Brain microvascular endothelial cell (primary cell): ENCODE data around the gene EFNA5.

ENCODE experiments used
- DNase-seq: peaks from one replicate; pipeline ENCODE4 v3.0.0-alpha.2; 2020
- H3K27ac ChIP-seq: fragments of 250-450 bp; sonication (Bioruptor Pico); 2 replicates; pipeline ENCODE4 v1.5.1; 2020; ENCODE audit warnings: mild to moderate bottlenecking, moderate library complexity
- H3K27me3 ChIP-seq: fragments of 250-450 bp; sonication (Bioruptor Pico); replicated peaks from 2 replicates; pipeline ENCODE4 v1.5.1; 2020; ENCODE audit warnings: mild to moderate bottlenecking
- H3K36me3 ChIP-seq: fragments of 250-450 bp; sonication (Bioruptor Pico); replicated peaks from 2 replicates; pipeline ENCODE4 v1.5.1; 2020; ENCODE audit warnings: mild to moderate bottlenecking
- H3K4me3 ChIP-seq: 2 replicates; pipeline ENCODE4 v1.5.1; 2011; ENCODE audit warnings: low read depth, mild to moderate bottlenecking, control low read depth, low read length, moderate library complexity
- in situ Hi-C: cut with HindIII; loops from 2 replicates; pipeline ENCODE4 v1.10.0; 2017; ENCODE audit warnings: low sequenced_read_pairs, low pct_ligation_motif_present
- TF ChIP-seq, protein P1 (sequence below): IDR thresholded peaks from 2 replicates; pipeline ENCODE4 v1.5.1; 2011; ENCODE audit warnings: low read depth, mild to moderate bottlenecking, moderate library complexity, low read length, control low read depth, inconsistent platforms; ENCODE audit errors: missing control alignments

Gene EFNA5

DNA sequence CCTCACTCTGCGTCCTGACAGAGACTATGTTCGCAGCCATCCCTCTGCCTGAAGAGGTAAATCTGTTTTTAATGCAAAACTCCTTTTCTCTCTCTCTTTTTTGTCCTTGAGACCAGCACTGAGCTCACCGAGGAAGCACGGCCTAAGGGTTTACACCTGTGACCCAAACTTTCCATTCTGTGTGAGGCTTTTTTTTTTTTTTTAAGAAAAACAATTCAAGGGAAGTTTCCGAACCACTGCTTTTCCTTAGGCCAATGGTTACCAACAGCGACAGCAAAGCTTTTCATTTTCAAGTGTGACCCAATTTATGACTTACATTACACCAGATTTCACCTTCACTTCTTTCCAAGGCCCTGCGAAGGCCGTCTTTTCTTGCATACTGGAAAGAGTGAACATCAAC is 205.9 kb downstream of the EFNA5 start:
- no peak overlapping the region for H3K4me3 ChIP-seq
- H3K36me3 ChIP-seq, result no peaks in the 10 kb centered on the region
- TF ChIP-seq, protein P1, sequence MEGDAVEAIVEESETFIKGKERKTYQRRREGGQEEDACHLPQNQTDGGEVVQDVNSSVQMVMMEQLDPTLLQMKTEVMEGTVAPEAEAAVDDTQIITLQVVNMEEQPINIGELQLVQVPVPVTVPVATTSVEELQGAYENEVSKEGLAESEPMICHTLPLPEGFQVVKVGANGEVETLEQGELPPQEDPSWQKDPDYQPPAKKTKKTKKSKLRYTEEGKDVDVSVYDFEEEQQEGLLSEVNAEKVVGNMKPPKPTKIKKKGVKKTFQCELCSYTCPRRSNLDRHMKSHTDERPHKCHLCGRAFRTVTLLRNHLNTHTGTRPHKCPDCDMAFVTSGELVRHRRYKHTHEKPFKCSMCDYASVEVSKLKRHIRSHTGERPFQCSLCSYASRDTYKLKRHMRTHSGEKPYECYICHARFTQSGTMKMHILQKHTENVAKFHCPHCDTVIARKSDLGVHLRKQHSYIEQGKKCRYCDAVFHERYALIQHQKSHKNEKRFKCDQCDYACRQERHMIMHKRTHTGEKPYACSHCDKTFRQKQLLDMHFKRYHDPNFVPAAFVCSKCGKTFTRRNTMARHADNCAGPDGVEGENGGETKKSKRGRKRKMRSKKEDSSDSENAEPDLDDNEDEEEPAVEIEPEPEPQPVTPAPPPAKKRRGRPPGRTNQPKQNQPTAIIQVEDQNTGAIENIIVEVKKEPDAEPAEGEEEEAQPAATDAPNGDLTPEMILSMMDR, result no peak
- no peaks in the 10 kb centered on the region for H3K27me3 ChIP-seq
- no peak overlapping the region for H3K27ac ChIP-seq
- in situ Hi-C loops, result no loop called here
- DNase-seq, result no peak

DNA sequence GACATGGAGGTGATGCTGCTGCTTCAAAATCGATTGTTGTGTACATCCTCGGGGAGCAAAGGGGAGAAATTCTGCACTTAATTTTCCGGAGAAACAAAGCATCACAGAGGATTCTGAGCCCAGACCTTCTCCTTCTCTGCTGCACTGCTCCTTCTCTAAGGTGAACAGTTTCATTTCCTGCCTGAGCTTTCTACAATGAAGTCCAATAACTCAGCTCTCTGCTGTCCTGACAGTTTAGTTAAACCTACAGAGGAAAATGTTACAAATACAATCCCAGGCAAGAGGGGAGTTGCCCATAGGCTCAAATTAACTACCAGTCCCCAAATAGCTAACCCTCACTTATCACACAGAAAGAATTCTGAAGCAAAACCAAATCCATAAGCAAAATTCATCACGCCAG is 206.3 kb downstream of the EFNA5 start:
- DNase-seq, result no peak
- no peak overlapping the region for H3K4me3 ChIP-seq
- H3K36me3 ChIP-seq, result no peaks in the 10 kb centered on the region
- in situ Hi-C loops, result no loop called here
- H3K27ac ChIP-seq, result no peak overlapping the region
- TF ChIP-seq, protein P1, result no peak
- no peaks in the 10 kb centered on the region for H3K27me3 ChIP-seq

DNA sequence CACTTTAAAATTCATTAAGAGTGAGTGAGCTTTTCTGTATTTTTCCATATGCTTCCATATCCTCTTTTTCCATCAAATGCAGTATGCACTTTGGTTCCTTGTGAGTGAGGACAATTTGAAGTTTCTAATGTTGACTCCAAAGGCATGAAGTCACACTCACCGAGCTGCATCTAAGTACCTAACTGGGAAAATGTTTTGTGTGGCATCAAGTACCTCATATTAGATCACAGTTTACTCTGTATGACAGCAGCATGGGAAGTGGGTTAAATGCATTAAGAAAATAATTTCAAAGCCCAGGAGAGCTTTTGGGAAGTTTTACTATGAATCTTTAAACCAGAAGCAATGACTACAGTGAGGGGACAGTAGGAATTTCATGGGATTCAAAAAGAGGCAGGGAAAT is 207.0 kb downstream of the EFNA5 start:
- H3K4me3 ChIP-seq, result no peak overlapping the region
- no peaks in the 10 kb centered on the region for H3K27me3 ChIP-seq
- in situ Hi-C loops, result no loop called here
- no peaks in the 10 kb centered on the region for H3K36me3 ChIP-seq
- no peak overlapping the region for H3K27ac ChIP-seq
- no peak for DNase-seq
- TF ChIP-seq, protein P1, result no peak

DNA sequence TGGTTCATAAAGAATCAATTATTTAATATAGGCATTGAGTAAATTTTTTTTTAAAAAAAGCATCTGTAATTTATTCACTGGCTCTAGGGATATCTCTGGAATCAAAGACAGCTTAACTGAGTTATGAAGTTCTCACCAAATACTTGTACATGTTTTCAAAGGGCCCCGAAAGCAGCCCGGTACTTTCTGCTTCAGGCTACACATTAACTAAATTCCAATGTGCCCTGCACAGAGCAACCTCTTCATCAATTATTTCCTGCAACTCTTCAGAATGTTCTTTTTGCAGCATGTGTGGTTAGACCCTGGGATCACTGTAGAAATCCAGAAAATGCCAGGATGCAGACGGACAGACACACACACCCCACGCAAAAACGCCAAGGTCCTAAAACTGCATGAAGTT is 209.0 kb downstream of the EFNA5 start:
- TF ChIP-seq, protein P1, result no peak
- Histone ChIP-seq H3K4me3 (no peak overlapping the region), H3K27me3 (no peaks in the 10 kb centered on the region), H3K36me3 (no peaks in the 10 kb centered on the region), H3K27ac (no peak overlapping the region)
- in situ Hi-C loops, result no loop called here
- no peak for DNase-seq

DNA sequence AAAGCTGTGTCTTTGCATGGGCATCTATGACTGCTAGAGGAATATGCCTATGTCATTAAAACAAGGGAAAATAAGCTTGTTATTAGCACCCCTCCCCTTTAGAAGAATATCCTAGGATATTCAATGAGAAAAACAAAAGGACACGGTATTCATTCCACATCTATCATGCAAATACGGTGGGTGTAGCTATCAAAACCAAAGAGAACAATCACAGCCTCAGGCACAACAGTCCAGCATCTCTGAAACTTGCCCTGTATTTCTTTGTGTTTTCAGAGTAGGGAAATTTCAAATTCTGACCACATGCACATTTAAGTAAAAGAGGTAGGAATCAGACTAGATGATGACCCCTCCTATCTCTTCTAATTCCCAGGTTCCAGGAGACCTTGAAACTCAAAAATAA is 209.9 kb downstream of the EFNA5 start:
- Histone ChIP-seq H3K27me3 (no peaks in the 10 kb centered on the region), H3K4me3 (no peak overlapping the region), H3K36me3 (no peaks in the 10 kb centered on the region), H3K27ac (no peak overlapping the region)
- no peak for DNase-seq
- TF ChIP-seq, protein P1, result no peak
- in situ Hi-C loops, result no loop called here

DNA sequence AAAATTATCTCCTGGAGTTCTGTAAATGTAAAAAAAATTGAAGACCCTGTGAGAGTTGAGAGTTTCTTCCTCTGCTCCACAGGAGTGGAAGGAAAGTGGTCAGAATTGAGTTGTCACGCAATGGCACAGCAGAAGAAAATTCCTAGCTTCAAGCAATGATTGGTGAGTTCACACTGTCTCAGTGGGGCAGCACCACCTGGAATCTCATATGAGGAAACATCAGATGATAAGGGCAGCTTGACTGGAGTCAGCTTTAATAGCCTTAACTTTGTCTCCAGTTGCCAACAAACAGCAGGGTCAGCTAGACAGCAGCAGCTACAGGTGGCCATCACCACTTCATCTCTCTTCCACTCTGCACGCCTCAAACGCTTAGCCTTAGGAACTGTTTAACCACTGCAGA is 211.1 kb downstream of the EFNA5 start:
- in situ Hi-C loops, result no loop called here
- H3K4me3 ChIP-seq, result no peak overlapping the region
- no peaks in the 10 kb centered on the region for H3K27me3 ChIP-seq
- no peaks in the 10 kb centered on the region for H3K36me3 ChIP-seq
- TF ChIP-seq, protein P1, result no peak
- no peak for DNase-seq
- no peak overlapping the region for H3K27ac ChIP-seq
